GM21367 (cell line): ENCODE results near the gene ARSI.

Source experiments
- ATAC-seq: cut with Tn5 transposase; IDR thresholded peaks from one replicate; pipeline ENCODE4 v1.9.1; 2021; ENCODE audit not compliant: unreplicated experiment

ARSI gene

DNA sequence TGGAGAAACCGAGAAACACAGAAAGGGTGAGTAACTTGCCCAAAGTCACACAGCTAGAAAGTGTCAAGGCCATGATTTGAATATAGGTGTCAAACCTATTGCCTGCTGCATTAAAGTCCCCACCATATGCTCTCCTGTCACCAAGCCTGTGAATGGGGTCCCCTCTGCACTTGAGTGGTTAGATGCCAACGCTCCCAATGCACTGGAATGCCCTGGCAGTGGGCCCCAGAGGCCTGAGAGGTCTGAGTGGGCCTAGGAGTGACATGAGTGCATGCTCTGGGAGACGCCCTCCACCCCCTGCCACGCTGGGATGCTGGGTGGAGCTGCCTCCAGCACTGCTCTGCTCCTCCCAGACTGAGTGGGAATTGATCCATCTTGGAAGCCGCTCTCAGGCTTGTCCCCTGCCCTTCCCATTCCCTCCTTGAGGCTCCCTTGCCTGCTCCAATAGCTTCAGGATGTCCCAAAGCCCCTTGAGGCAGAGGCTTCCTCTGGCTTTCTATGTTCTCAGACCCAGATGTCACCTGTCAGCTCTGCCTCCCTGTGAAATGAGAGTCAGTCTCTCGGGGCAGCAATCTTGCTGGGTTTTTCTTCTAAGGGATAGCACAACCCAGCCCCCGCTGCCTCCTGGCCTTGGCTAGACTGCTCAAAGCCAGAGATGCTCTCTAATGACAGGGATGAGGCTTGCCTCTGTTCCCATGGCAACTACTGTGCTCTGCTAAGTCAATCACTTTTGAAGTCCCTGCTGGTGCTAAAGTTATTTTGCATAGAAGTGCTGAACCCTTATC is 6.6 kb upstream of the ARSI start:
- ATAC-seq, result no peak

DNA sequence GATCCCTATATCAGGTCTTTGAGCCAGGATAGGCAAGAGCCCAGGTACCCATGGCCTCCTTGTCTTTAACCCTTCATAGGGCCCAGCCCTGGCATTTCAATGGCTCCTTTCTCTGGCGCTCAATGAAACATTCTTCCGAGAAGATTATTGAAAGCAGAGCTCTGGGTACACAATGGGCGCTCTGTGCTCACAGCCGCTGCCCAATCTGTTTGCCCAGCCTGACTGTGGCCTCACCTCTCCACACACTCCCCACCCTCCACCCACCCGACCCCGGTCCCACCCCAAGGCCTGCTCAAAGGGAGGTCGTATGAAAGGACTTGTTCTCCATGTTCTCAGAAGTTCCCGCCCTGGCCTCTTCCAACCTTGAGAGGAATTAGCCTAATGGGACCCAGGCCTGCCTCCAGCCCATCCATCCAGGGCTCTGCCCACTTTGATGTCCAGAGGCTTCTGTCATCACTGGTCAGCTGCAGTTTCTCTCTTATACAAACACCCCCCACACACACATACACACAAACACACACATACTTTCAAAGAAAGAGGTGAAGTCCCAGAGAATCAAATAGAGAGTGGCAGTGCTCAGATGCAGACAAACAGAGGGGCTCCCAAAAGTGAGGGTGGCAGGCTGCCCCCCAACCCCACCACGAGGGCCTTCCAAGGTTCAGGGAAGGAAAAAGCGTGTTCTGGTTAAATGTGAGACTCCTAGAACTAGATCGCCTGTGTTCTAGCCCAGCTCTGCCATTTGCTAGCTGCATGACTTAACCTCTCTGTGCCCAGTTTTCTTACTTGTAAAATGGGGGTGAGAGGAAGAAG is 5.1 kb upstream of the ARSI start:
- no peak for ATAC-seq

DNA sequence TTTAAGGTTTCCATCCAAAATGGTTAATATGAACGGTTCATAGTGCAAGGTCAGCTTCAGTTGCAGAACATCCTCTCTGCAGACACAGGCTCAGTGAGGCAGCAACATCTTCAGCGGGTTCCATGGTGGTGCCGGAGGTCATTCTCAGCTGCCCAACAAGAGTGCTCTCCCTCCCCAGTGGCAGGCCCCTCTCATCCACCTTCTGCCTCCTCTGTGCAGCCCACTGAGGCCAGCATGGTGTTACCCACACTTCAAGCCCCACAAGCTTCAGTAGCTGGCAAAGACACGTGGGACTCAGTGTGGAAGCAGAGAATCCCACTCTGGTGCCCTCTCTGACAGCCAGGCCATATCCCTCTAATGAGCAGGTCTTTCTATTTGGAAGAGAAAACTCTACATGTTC is 4.1 kb upstream of the ARSI start:
- ATAC-seq, result no peak

DNA sequence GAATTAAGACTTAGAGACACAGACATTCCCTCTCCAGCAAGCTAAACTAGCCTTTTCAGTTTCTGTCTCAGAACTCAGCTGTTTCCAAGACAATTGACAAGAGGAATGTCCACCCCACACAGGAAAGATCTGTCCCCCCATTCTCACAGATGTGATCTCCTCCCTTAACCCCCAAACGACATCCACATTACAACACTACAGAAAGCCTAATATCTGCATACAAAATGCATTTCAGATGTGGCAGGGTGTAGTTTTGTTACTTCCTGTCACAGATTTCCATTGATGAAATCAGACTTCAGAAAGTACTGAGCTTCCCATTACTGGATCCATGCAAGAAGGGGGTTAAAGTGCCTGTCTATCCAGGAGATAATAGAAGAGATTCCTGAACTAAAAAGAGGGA is 2.9 kb upstream of the ARSI start:
- no peak for ATAC-seq

DNA sequence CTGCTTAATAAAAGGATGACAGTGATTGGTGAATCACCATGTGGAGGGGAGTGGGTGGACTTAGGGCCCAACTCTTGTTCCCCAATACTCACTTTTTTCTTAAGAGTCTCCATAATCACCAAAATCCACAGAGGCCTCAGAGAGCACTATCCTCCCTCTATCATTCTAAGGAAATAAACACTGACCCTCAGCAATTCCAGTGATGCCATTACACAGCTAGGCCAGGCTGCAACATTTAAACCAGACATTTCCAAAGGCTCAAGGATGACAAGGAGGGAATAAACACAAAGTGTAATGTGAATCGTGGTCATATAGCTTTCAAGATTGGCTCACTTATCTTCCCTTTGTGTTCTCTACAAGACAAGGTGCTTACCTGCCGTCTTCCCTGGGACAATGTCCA is 2.4 kb upstream of the ARSI start:
- ATAC-seq, result no peak

DNA sequence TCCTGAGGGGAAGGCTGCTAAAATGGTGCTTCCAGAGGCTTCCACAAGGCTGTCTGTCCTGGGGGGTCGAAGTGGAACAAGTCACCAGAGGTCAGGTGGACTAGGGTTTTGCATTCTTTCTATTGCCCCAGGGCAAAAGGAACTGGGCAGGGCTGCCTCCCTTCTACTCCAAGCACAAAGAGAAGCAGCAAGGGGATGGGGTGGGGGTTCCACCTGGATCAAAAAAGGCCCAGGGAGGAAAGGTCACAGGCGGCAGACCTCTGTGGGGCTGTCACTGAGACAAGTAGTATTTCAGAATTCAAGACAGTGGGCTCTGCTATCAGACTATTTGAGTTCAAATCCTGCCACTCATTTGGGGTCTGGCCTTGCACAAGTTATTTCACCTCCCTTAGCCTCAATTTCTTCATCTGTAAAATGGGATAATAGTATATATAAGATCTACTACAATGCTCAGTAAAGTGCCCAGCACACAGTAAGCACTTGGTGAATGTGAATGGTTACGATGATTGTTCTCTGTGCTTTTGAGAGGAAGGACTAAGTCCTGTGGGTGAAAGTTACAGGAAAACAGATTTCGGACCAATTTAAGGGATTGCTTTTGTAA is 1.9 kb upstream of the ARSI start:
- ATAC-seq, result no peak

DNA sequence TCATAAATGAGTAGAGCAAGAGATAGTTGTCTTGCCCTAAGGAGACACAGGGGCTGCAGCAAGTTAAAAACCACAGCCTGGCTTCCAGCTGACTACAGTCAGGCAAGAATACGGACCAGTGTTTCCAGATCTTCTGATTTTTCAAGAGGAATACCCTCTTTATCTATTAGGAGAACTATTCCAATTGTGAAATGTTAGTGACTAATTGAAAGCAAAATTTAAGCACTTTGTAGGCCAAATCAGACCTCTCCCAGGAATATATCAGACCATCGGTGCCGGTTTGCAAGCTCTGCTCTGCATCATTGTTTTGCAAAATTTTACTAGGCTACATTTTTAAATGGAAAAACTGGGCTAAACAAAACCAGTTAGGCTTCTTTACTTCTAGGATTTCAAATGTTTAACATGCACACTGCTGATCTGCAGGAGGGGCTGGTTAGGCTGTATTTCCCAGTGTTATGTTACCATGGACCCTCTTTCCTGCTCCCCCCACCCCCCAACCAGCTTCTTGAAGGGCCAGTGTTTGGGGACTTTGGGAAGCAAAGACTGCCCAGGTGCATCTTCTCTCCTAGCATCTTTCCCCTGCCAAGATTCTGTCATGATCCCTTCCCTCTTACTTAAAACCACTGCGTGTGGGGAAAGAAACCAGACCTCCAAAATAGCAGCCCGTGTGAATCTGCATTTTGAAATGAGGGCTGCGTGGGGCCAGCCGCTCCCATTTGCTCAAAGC is 1.1 kb upstream of the ARSI start:
- no peak for ATAC-seq

DNA sequence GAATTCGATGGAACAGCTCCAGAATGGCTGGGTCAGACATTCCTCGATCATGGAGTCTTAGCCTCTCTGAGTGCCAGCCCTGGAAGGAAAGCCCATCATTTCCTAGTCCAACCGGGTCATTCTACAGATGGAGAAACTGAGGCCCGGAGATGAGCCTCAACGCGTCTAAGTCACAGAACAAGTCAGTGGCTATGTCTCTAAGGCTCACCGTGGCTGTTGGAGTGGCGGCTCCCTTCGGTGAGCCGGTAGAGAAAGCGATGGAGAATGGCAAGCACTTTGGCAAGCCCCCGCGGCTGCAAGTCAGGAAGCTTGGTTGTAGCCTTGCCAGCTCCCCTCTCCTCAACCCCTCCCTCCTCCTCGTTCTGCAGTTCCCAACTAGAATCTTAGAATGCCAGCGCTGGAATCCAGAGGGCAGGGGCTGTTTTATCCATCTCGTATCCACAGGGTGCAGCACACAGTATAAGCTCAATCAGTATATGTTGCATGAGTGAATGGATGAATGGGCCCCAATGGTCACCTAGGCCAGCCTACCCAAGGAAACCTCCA is 438 bp upstream of the ARSI start:
- ATAC-seq, result no peak

DNA sequence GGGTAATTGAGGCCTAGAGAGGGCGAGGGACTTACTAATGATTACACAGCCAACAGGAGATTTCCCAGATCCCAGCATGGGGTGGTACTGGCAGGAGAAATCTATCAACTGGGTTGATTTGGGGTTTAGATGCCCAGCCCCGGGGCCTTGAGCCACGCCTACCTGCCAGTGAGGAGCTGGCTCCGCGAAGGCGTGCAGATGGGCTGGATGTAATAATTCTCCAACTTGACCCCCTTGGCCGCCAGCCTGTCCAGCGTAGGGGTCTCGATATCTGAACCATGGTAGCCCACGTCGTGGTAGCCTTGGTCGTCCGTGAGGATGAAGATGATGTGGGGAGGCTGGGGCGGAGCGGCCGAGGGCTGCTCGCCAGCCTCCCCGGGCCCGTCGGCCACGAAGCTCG is 804 bp downstream of the ARSI start:
- no peak for ATAC-seq

DNA sequence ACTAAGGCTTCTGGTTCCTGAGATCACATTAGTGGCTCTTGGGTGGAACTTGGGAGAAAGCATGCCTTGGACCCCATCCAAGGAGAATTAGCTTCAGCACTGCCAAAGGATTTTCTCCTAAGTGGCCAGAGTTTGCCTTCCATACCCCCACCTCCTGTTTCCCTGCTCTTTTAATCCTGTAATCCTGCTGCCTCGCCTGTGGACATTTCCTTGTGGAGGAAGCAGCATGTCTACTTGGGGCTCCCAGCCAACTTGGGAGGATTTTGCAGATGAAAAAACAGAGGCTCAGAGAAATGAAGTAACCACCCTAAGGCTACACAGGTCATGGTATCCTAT is 1.6 kb downstream of the ARSI start:
- ATAC-seq, result no peak

DNA sequence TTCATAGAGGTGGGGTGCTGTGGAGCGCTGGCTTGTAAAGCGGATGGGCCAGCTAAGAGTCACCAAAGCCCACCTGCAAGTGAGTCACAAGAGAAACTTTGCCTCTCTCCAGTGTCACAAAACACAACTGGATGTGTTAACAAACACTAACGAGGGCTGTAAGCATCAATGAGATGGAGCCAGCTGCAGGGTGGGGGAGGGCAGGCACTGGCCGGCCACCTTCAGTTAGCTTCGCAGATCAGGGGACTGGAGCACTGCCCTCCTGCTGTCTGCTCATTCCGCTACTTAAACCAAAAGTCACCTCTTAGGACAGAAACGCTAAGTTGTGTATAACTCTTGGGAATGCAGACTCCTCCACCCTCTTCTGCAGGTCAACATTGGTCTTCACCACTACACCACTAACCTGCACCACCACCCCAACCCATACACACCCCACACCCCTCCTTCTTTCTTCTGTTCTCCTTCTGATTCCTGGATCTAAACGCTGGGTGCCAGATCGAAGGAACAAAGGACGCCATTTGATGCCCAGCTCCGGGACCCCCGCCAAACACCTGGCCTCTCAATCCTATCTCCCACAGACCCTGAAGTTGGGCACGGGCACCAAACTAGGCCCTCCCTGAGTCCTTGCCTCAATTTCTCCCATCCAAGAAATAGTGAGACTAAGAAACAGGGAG is 2.1 kb downstream of the ARSI start:
- ATAC-seq, result no peak

DNA sequence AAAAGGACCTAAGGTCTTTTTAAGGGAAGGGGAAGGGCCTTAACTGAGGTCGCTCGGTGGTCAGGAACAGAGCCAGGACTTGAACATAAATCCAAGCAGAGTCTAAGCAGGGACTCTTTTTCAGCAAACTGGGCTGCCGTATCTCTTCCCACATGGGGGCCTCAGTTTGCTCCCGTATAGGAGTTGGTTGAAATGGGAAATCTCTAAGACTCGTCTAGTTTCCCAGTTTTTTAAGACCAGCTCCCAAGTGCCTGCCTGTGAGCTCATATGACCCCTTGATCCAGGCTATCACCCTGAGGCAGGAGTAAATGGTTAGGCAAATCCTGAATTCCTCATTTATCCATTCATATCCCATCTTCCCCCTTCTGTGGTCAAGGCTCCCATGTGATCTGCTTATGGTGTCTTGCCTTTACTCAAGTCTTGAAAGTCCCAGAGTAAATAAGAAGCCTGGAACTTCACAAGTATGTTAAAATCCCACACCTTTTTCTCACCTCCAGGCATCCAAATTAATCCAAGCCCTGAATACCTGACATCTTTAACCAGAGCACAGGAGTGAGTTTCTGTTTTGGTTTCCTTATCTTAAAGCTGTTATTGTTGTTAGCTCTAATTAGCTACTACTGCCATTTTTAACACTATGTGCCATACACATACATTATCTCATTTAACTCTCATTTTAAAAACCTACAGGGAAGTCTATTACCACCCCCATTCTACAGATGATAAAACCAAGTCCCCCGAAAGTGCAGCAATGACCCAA is 3.0 kb downstream of the ARSI start:
- ATAC-seq, result no peak

DNA sequence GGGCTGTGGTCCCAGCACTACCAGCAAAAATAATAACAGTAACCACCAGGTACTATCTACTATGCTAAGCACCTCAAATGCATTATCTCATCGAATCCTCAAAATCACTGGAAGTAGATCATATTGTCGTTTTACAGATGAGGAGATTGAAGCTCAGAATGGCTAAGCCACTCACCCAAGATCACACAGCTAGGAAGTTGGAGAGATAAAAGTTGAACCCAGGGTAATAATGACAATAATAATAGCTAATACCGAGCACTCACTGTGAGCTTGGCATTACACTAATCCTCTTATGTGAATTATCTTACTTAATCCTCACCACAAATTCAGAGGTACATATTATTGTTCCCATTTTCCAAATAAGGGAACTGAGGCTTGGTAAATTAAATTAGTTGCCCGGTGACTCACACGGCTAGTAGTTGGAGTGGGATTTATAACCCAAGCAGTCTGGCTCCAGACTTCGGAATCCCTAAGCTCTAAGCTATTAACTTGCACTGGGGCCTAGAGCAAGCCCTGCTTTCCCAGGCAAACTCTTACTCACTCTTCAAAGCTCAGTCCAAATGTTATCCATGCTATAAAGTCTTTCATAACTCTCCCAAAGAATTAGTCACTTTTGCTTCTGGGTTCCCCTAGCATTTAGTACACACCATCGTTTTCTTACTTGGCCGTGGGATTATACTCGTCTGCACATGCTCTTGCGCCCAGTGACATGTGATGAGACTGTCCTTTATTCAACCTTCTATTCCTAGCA is 3.8 kb downstream of the ARSI start:
- ATAC-seq, result no peak

DNA sequence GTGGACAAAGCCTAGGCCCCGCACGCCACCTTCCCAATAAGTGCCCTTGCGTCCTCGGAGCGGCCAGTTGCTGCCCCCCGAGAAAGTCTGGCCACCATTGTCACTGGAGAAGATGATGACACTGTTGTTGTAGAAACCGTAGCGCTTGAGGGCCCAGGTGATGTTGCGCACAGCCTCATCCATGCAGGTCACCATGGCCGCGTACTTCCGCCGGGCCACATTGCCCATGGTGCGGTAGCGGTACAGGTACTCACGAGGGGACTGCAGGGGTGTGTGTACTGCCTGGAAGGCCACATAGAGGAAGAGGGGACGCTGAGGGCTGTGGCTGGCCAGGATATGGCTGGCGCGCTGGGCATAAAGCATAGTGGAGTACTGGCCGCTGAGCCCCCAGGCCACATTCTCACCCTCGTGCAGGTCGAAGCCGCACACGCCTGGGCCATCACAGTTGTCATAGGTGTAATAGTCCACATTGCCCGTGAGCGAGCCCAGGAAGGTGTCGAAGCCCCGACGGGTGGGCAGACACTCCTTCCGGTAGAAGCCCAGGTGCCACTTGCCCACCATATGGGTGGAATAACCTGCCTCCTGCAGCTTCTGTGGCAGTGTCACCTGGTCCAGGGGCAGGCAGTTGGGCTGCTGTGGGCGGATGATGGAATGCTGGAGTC is 4.6 kb downstream of the ARSI start:
- no peak for ATAC-seq

DNA sequence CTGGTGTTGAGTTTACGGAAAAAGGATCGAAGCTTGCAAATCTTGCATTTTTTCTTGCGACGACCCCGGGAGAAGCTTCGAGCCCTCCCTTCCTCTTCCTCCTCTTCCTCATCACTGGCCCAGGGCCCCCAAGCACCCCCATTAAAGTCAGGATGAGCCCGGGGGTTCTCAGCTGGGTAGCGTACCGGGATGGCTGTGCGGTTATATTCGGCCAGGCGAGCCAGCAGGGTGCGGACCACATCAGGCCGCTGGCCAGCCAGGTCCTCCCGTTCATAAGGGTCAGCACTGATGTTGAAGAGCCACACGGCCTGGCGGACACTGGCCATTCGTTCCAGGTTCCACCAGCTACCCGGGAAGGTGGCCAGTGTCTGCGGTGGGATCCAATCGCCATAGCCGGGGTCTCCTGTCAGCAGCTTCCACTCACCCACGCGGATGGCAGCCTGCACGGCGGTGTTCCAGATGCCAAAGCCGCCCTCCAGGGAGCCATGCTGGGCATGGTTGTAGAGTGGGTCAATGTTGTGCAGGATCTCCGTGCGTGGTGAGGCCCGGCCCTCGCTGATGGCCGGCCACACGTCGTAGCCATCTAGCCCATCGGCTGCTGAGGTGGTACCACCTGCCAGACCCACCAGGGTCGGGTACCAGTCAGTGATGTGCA is 5.3 kb downstream of the ARSI start:
- ATAC-seq, result no peak

DNA sequence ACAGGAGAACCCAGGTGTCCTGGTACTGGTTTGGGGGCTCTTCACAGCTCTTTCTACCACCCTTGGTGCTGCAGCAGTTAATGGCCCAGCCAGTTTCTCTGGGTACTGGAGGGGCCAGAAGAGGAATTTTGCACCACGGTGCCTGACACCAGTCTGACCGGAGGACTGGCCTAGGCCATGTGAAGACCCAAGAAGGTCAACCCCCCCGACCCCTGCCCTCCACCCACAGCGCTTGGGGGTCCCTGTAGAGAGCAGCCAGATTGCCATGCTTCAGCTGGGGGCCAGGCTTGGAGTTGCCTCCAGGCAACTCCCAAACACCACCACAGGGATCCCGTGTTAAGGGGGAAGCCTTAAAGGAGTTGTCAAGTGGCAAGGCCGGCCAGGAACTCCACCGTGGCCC is 6.2 kb downstream of the ARSI start:
- no peak for ATAC-seq

DNA sequence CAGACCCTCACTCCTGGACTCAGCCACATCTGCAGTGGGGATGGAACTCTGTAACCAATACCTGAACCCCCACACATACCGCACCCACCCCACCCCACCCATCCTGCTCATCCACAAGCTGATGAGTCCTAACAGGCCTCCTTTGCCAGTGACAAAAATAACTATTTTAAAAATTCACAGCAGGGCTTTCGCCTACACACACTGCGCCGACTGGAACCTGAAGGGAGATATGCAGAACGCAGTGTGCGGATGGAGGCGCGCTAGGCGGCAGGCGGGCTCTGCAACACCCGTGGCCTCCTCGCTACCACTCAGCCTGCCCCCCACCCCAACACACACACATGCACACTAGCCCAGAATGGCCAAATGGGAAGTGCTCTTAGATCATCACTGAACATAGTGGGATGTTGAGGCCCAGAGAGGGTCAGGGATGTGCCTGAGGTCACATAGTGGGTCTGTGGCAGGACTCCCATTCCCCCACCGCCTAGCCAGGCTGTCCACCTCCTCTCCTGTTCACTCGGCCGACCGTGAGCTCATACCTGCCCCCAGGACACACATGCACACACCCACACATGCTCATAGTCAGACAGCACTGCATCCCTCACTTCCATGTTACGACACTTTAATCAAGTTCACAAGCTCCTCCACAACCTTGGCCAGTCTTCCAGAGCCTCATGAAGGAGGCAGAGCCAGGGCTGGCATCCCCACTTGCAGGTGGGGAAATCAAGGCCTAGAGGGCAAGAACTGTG is 6.8 kb downstream of the ARSI start:
- ATAC-seq, result no peak
